ENCODE results near the gene ATP13A4. TPM values are rescaled to one million over a fixed set of nuclear protein-coding genes. Genes with fewer than 3 reads are reported as not detected.

Gene ATP13A4
- total RNA-seq, 3 donors from 2014 or later (not counting 1 experiment from before 2014, with no cell fraction given) = 1.3 to 3.9 (median 3.6) TPM

- no peak for DNase-seq
- TF ChIP-seq CTCF (IDR thresholded peaks at IDR 0.05) = no peak
- Mint-ChIP-seq H3K4me3 (no peak overlapping the region), H3K36me3 (no peaks in the 10 kb centered on the region), H3K4me1 (peaks cover 18 to 19% of the 10 kb centered on the region in 2 donors), H3K9me3 (no peaks in the 10 kb centered on the region), H3K27me3 (ENCODE audit: low read depth in 2 of 2) (no peaks in the 10 kb centered on the region), H3K27ac (no peak overlapping the region)
- intact Hi-C loops (cut with micrococcal nuclease) = no loop called here
- no peaks in the 10 kb centered on the region for H3K27me3 ChIP-seq (ENCODE audit: control insufficient read depth, insufficient read depth, low read length)
- no peak for ATAC-seq
- no peaks in the 10 kb centered on the region for H3K9me3 ChIP-seq (ENCODE audit: control insufficient read depth, insufficient read depth, low read length)
- H3K36me3 ChIP-seq (ENCODE audit: control insufficient read depth, insufficient read depth, low read length) = no peaks in the 10 kb centered on the region
- H3K27ac ChIP-seq (ENCODE audit: low read length) = no peak overlapping the region
- peaks cover 16% of the 10 kb centered on the region for H3K4me1 ChIP-seq (ENCODE audit: control insufficient read depth, insufficient read depth, low read length)
- no peak overlapping the region for H3K4me3 ChIP-seq (ENCODE audit: low read length)
- 38% methylated on average over 1 of the region's 1 CpG for WGBS (ENCODE audit: insufficient coverage)
These were observed 34.4 kb upstream of the ATP13A4 start for GRCh38 chr3:193589129-193589528.

GRCh38 chr3:193586526-193586925 lies 31.8 kb upstream of the ATP13A4 start:
- Histone ChIP-seq H3K9me3 (ENCODE audit: control insufficient read depth, insufficient read depth, low read length) (no peaks in the 10 kb centered on the region), H3K4me3 (ENCODE audit: low read length) (no peak overlapping the region), H3K27ac (ENCODE audit: low read length) (no peak overlapping the region), H3K4me1 (ENCODE audit: control insufficient read depth, insufficient read depth, low read length) (no peaks in the 10 kb centered on the region), H3K27me3 (ENCODE audit: control insufficient read depth, insufficient read depth, low read length) (no peaks in the 10 kb centered on the region), H3K36me3 (ENCODE audit: control insufficient read depth, insufficient read depth, low read length) (no peaks in the 10 kb centered on the region)
- intact Hi-C loops (cut with micrococcal nuclease) = no loop called here
- no peaks in the 10 kb centered on the region for H3K36me3 Mint-ChIP-seq
- TF ChIP-seq CTCF (IDR thresholded peaks at IDR 0.05) = no peak
- no peaks in the 10 kb centered on the region for H3K4me1 Mint-ChIP-seq
- no peak overlapping the region for H3K4me3 Mint-ChIP-seq
- DNase-seq (no peak), ATAC-seq (no peak)
- H3K27ac Mint-ChIP-seq = no peak overlapping the region
- H3K9me3 Mint-ChIP-seq = no peaks in the 10 kb centered on the region
- H3K27me3 Mint-ChIP-seq (ENCODE audit: low read depth in 2 of 2) = no peaks in the 10 kb centered on the region

- Mint-ChIP-seq H3K4me3 (no peak overlapping the region), H3K4me1 (no peaks in the 10 kb centered on the region), H3K36me3 (no peaks in the 10 kb centered on the region), H3K9me3 (no peaks in the 10 kb centered on the region), H3K27ac (no peak overlapping the region), H3K27me3 (ENCODE audit: low read depth in 2 of 2) (no peaks in the 10 kb centered on the region)
- DNase-seq = no peak
- Histone ChIP-seq H3K27me3 (ENCODE audit: control insufficient read depth, insufficient read depth, low read length) (no peaks in the 10 kb centered on the region), H3K27ac (ENCODE audit: low read length) (no peak overlapping the region), H3K36me3 (ENCODE audit: control insufficient read depth, insufficient read depth, low read length) (no peaks in the 10 kb centered on the region), H3K4me1 (ENCODE audit: control insufficient read depth, insufficient read depth, low read length) (no peaks in the 10 kb centered on the region), H3K9me3 (ENCODE audit: control insufficient read depth, insufficient read depth, low read length) (no peaks in the 10 kb centered on the region), H3K4me3 (ENCODE audit: low read length) (no peak overlapping the region)
- intact Hi-C loops (cut with micrococcal nuclease) = no loop called here
- no peak for ATAC-seq
- WGBS (ENCODE audit: insufficient coverage) = 98% methylated on average over 7 of the region's 9 CpGs
- no peak for TF ChIP-seq CTCF (IDR thresholded peaks at IDR 0.05)
These were observed 30.8 kb upstream of the ATP13A4 start for GRCh38 chr3:193585530-193585929.

DNA sequence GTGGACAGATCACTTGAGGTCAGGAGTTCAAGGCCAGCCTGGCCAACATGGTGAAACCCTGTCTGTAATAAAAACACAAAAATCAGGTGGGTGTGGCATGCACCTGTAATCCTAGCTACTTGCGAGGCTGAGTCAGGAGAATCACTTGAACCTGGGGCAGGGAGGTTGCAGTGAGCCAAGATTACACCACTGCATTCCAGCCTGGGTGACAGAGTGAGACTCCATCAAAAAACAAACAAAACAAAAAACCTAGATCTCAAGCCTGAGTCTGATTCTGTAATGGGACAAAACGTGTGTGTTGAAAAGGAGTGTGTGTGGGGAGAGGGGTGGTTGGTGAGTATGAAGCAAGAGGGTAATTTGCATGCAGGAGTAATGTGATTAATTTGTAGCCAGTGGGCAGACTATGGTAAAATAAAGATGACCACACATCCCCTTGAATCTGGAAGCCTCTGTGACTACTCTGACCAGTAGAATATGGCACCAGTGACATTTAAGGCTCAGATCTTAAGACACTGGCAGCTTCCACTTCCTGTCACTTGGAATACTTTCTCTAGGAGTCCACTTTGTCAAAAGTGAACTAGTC lies 19.9 kb upstream of the ATP13A4 start:
- DNase-seq = no peak
- H3K36me3 ChIP-seq (ENCODE audit: control insufficient read depth, insufficient read depth, low read length) = no peaks in the 10 kb centered on the region
- H3K9me3 ChIP-seq (ENCODE audit: control insufficient read depth, insufficient read depth, low read length) = no peaks in the 10 kb centered on the region
- 83% methylated on average over 2 of the region's 2 CpGs for WGBS (ENCODE audit: insufficient coverage)
- Mint-ChIP-seq H3K9me3 (no peaks in the 10 kb centered on the region), H3K4me1 (peaks cover 0 to 4% of the 10 kb centered on the region in 2 donors), H3K4me3 (no peak overlapping the region), H3K36me3 (no peaks in the 10 kb centered on the region), H3K27me3 (ENCODE audit: low read depth in 2 of 2) (no peaks in the 10 kb centered on the region), H3K27ac (no peak overlapping the region)
- H3K27me3 ChIP-seq (ENCODE audit: control insufficient read depth, insufficient read depth, low read length) = no peaks in the 10 kb centered on the region
- no peak overlapping the region for H3K4me3 ChIP-seq (ENCODE audit: low read length)
- no peak for ATAC-seq
- no peak for TF ChIP-seq CTCF (IDR thresholded peaks at IDR 0.05)
- no peak overlapping the region for H3K27ac ChIP-seq (ENCODE audit: low read length)
- intact Hi-C loops (cut with micrococcal nuclease) = no loop called here
- no peaks in the 10 kb centered on the region for H3K4me1 ChIP-seq (ENCODE audit: control insufficient read depth, insufficient read depth, low read length)

Data from natural killer cell (primary cell).